ENCODE data around the gene HSD17B1. TPM values are rescaled to one million over a fixed set of nuclear protein-coding genes. Genes with fewer than 3 reads are reported as not detected.

The HSD17B1 gene
- total and polyA plus RNA-seq, 2 of the 13 experiments (the other 11 are each of a cell fraction or from before 2014, with no cell fraction given), result 0.54 to 0.93 TPM

GRCh38 chr17:42591411-42591810 lies 38.7 kb downstream of the HSD17B1 start:
- no peaks in the 10 kb centered on the region for H3K27me3 ChIP-seq (ENCODE audit: control insufficient read depth in 1 of 2, insufficient read depth in 2 of 2, low read length in 2 of 2)
- ChIA-PET POLR2A (no interaction called here), CTCF (ENCODE audit: low intra/inter-chr PET ratio, low total read pairs) (no interaction called here)
- DNase-seq (ENCODE audit: low spot score) (no peak), FAIRE-seq (no peak), ATAC-seq (no peak)
- intact Hi-C loops (cut with micrococcal nuclease; ENCODE audit: unreplicated experiment) (no loop called here), in situ Hi-C loops (cut with HindIII; ENCODE audit: extremely low pct_ligation_motif_present, low pct_unique_long_range_greater_than_20kb) (no loop called here)
- no peaks in the 10 kb centered on the region for H4K20me1 ChIP-seq (ENCODE audit: insufficient read depth, low read length)
- no peaks in the 10 kb centered on the region for H3K9me3 ChIP-seq (ENCODE audit: low read length)
- H3K4me3 ChIP-seq (replicated peaks in 1 of 3; ENCODE audit: insufficient read depth in 1 of 3, low read depth in 2 of 3, low read length in 3 of 3), result no peak overlapping the region
- 98% methylated on average over 9 of the region's 9 CpGs for WGBS (ENCODE audit: low lambda C conversion rate)
- no peak overlapping the region for H3K9ac ChIP-seq (ENCODE audit: insufficient read depth, low read depth, low read length)
- no peak overlapping the region for H2AFZ ChIP-seq (ENCODE audit: low read length)
- TF ChIP-seq NR1H2 (CRISPR knock-in tag; IDR thresholded peaks at IDR 0.05; ENCODE audit: borderline replicate concordance, low read depth), result no peak
- TF ChIP-seq THAP8 (CRISPR knock-in tag; IDR thresholded peaks at IDR 0.05; ENCODE audit: borderline replicate concordance), result no peak
- TF ChIP-seq ZNF644 (CRISPR knock-in tag; IDR thresholded peaks at IDR 0.05; ENCODE audit: low read depth), result no peak
- TF ChIP-seq ZFYVE20 (CRISPR knock-in tag; IDR thresholded peaks at IDR 0.05; ENCODE audit: borderline replicate concordance, low read depth), result no peak
- no peak for TF ChIP-seq HNRNPL (IDR thresholded peaks at IDR 0.05; ENCODE audit: low read depth, low read length)
- TF ChIP-seq ZNF34 (CRISPR knock-in tag; IDR thresholded peaks at IDR 0.05; ENCODE audit: borderline replicate concordance), result no peak
- no peak for TF ChIP-seq PLSCR1 (CRISPR knock-in tag; IDR thresholded peaks at IDR 0.05; ENCODE audit: borderline replicate concordance)
- TF ChIP-seq ASH2L (IDR thresholded peaks at IDR 0.05; ENCODE audit: insufficient read length, low read depth, low read length), result no peak
- TF ChIP-seq ATM (IDR thresholded peaks at IDR 0.05; ENCODE audit: borderline replicate concordance), result no peak
- no peak for TF ChIP-seq NR2C2 (CRISPR knock-in tag; IDR thresholded peaks at IDR 0.05; ENCODE audit: borderline replicate concordance)
- TF ChIP-seq ZBTB3 (CRISPR knock-in tag; IDR thresholded peaks at IDR 0.05; ENCODE audit: borderline replicate concordance, low read depth), result no peak
- TF ChIP-seq TFE3 (CRISPR knock-in tag; IDR thresholded peaks at IDR 0.05), result no peak
- no peak for TF ChIP-seq ZBTB42 (CRISPR knock-in tag; IDR thresholded peaks at IDR 0.05)
- no peak for TF ChIP-seq ZNF879 (CRISPR knock-in tag; IDR thresholded peaks at IDR 0.05)
- no peak for TF ChIP-seq HMG20B (CRISPR knock-in tag; conservative IDR thresholded peaks at IDR 0.05)
- TF ChIP-seq BCLAF1 (IDR thresholded peaks at IDR 0.05), result no peak
- H3K4me1 ChIP-seq (ENCODE audit: insufficient read depth, low read length), result no peaks in the 10 kb centered on the region
- no peak overlapping the region for H3K4me2 ChIP-seq (ENCODE audit: low read depth, low read length)
- BruUV-seq (replicated peaks), result no TSS peak
- no peaks in the 10 kb centered on the region for H3K79me2 ChIP-seq (ENCODE audit: insufficient read depth, low read length)
- H3K27ac ChIP-seq (ENCODE audit: extremely low read length, insufficient read depth, low read length), result no peak overlapping the region
- H3K36me3 ChIP-seq (replicated peaks in 1 of 2; ENCODE audit: control insufficient read depth in 1 of 2, insufficient read depth in 2 of 2, low read length in 2 of 2), result peaks cover 25 to 56% of the 10 kb centered on the region in 2 experiments
